ENCODE results near the gene TOM1. TPM values are rescaled to one million over a fixed set of nuclear protein-coding genes. Genes with fewer than 3 reads are reported as not detected.

Gene TOM1
- total and polyA plus RNA-seq, 2 donors (not counting 1 experiment from before 2014, with no cell fraction given) = 25.3 to 53.2 TPM

GRCh38 chr22:35344956-35345690, 45.4 kb downstream of the TOM1 start:
- Histone ChIP-seq H3K36me3 (replicated peaks in 1 of 2; ENCODE audit: control extremely low read depth in 1 of 2, control insufficient read depth in 1 of 2, extremely low read depth in 1 of 2, insufficient read depth in 2 of 2, low read length in 1 of 2) (peaks cover 0 to 14% of the 10 kb centered on the region in 2 experiments), H3K4me1 (ENCODE audit: control insufficient read depth in 2 of 2, insufficient read depth in 2 of 2, low read length in 2 of 2) (peaks cover under 1 to 11% of the 10 kb centered on the region in 2 donors), H3K9me3 (ENCODE audit: control extremely low read depth in 1 of 3, control insufficient read depth in 2 of 3, insufficient read depth in 1 of 3, low read length in 2 of 3) (no peaks in the 10 kb centered on the region), H3K4me3 (ENCODE audit: control extremely low read depth in 1 of 5, extremely low read depth in 1 of 5, insufficient read depth in 1 of 5, low read depth in 2 of 5, low read length in 4 of 5) (no peak overlapping the region), H3K4me2 (replicated peaks; ENCODE audit: low read depth, low read length, poor library complexity, severe bottlenecking) (no peak overlapping the region), H3K27ac (ENCODE audit: low read length in 2 of 2) (no peak overlapping the region), H3K9ac (ENCODE audit: low read length) (no peak overlapping the region), H3K27me3 (replicated peaks in 1 of 4; ENCODE audit: control extremely low read depth in 1 of 4, control insufficient read depth in 3 of 4, insufficient read depth in 4 of 4, low read length in 3 of 4) (no peaks in the 10 kb centered on the region), H2AFZ (ENCODE audit: insufficient read depth, low read depth, low read length, poor library complexity, severe bottlenecking) (no peak overlapping the region), H4K20me1 (ENCODE audit: control insufficient read depth, insufficient read depth, low read length, poor library complexity, severe bottlenecking) (no peaks in the 10 kb centered on the region), H3K79me2 (ENCODE audit: control insufficient read depth, insufficient read depth, low read length) (no peaks in the 10 kb centered on the region)
- 73% methylated on average over 14 of the region's 14 CpGs for WGBS (ENCODE audit: insufficient coverage)
- DNase-seq = no peak
- intact Hi-C loops (cut with micrococcal nuclease) = no loop called here
- H3K4me1 Mint-ChIP-seq = peaks cover 21% of the 10 kb centered on the region
- POLR2A ChIA-PET = no interaction called here
- CTCF ChIA-PET = interaction anchor here (0.9 to 8.8 kb wide), 4 partner anchors 14 to 238 kb away, joined by 3 to 136 read pairs (median 5); no protein-coding TSS in a partner anchor
- H3K27ac Mint-ChIP-seq = peak overlapping the region; percentile 15
- H3K27me3 Mint-ChIP-seq = no peaks in the 10 kb centered on the region
- H3K4me3 Mint-ChIP-seq = no peak overlapping the region
- no peaks in the 10 kb centered on the region for H3K9me3 Mint-ChIP-seq (ENCODE audit: insufficient read depth)
- ATAC-seq (ENCODE audit: low read depth) = no peak
- no peak for TF ChIP-seq EZH2 (IDR thresholded peaks at IDR 0.05; ENCODE audit: borderline replicate concordance, insufficient read depth, low read depth, low read length, poor library complexity, severe bottlenecking)
- TF ChIP-seq CTCF (IDR thresholded peaks at IDR 0.05) = no peak

All from B cell (primary cell).